Stimulated activated CD8-positive, alpha-beta memory T cell treated with anti-CD3 and anti-CD28 coated beads, Interleukin-7, amount 100 ng/mL, for 24 hours (primary cell): Measurements from ENCODE around the gene RANBP3L.
"Not testable (repeated sequence)": the region's sequence is repeated elsewhere in the genome, so short reads cannot be mapped to it uniquely, and the experiment has no call there.

ENCODE experiments used
- DNase-seq: peaks from one replicate; pipeline ENCODE4 v3.0.0-alpha.2; 2020; ENCODE audit warnings: low read depth

Gene RANBP3L, protein sequence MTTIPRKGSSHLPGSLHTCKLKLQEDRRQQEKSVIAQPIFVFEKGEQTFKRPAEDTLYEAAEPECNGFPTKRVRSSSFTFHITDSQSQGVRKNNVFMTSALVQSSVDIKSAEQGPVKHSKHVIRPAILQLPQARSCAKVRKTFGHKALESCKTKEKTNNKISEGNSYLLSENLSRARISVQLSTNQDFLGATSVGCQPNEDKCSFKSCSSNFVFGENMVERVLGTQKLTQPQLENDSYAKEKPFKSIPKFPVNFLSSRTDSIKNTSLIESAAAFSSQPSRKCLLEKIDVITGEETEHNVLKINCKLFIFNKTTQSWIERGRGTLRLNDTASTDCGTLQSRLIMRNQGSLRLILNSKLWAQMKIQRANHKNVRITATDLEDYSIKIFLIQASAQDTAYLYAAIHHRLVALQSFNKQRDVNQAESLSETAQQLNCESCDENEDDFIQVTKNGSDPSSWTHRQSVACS

DNA sequence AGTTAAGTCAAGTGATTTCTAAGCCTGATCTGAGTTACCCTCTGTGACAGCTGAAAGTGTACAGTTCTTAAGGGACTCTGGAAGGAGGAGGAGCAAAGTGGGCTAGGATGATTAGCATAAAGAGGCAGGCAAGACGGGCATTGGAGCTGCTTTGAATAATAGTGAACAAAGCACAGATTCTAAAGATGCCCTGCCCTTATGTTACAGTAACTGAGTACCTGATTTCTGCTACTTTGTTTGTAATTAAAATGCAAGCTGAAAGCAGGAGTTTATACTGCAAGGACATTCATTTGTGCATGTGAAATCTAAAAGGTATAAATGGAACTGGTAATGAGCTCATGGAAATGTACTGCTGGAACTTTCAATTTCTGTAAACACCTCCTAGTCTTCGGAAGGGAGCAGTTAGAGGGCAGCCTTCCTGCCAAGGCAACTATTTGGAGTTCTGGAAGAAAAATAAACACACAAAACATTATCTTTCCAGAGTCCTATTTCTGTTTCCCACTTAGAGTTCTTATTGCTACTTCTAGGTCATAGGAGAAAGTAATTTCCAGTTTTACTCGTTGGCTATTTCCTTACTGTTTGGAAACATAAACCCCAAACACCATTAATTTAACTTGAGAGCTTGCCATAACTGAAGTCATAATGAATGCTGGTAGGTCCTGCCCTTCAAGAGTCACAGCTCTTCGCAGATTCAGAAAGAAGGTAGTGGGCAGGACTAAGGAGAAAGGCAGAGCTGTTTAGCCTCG lies at the start of gene RANBP3L:
Gene RANBP3L, minus strand, starts transcription at position 45 of the 746 bp plus-strand sequence. CDS start 486 bp downstream, outside the sequence.
- DNase-seq: no peak

DNA sequence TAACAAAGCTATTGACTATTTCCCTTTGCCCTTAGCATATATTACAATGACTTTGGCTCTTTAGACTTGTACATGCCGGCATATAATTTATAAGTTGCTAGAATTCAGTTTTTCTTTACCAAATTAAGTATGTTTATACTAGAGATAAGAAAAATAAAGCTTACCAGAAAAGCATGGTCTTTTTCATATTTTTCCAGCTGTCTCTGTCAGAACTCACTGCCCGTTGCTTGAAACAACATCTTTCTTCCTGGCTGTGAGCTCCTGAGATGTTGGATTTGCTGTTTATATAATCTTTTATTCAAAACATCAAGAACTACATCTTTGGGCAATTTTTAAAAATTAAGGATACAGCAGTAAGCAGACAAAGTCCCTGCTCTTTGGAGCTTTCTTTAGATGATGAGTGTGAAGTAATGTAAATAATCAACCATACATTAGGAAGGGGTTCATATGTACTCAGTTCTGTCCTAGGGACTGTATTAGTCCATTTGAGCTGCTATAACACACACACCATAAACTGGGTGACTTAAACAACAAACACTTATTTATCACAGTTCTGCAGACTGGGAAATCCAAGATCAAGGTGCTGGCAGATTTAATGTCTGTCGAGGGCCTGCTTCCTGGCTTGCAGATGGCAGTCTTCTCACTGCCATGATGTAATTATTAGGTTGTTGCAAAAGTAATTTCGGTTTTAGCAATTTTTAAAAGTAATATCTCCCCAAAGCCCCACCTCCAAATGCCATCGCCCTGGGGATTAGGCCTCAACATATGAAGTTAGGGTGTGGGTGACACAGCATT lies 45.4 kb upstream of the RANBP3L start:
- no peak for DNase-seq

DNA sequence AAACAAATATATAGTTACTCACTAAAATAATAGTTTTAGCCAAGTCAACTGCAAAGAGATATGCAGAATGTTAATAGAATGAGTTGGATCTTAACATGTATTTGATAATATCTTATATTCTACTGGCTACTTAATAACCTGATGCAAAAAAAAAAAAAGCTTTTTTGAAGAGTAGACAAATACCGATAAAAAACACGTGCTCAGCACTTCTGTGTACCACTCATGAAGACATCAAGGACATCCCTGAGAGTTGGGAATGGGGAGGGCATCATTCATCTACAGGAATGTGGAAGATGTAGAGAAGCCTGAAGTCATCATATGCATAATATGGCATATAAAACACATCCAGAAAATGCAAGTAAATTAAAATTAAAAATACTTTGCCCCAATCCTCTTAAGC lies 43.2 kb upstream of the RANBP3L start:
- no peak for DNase-seq

DNA sequence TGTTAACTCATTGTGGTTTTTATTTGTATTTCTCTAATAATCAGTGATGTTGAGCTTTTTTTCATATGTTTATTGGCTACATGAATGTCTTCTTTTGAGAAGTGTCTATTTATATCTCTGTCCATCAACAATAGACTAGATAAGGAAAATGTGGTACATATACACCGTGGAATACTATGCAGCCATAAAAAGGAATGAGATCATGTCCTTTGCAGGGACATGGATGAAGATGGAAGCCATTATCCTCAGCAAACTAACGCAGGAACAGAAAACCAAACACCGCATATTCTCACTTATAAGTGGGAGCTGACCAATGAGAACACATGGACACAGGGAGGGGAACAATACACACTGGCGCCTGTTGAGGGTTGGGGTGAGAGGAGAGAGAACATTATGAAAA lies 40.0 kb upstream of the RANBP3L start:
- not testable (repeated sequence) for DNase-seq

- no peak for DNase-seq
Measured at GRCh38 chr5:36337597-36337996, 35.9 kb upstream of the RANBP3L start.

- DNase-seq: no peak
Measured at GRCh38 chr5:36334315-36334714, 32.6 kb upstream of the RANBP3L start.

- not testable (repeated sequence) for DNase-seq
Measured at GRCh38 chr5:36332720-36333119, 31.0 kb upstream of the RANBP3L start.

GRCh38 chr5:36325196-36325595 lies 23.5 kb upstream of the RANBP3L start:
- DNase-seq: no peak

DNA sequence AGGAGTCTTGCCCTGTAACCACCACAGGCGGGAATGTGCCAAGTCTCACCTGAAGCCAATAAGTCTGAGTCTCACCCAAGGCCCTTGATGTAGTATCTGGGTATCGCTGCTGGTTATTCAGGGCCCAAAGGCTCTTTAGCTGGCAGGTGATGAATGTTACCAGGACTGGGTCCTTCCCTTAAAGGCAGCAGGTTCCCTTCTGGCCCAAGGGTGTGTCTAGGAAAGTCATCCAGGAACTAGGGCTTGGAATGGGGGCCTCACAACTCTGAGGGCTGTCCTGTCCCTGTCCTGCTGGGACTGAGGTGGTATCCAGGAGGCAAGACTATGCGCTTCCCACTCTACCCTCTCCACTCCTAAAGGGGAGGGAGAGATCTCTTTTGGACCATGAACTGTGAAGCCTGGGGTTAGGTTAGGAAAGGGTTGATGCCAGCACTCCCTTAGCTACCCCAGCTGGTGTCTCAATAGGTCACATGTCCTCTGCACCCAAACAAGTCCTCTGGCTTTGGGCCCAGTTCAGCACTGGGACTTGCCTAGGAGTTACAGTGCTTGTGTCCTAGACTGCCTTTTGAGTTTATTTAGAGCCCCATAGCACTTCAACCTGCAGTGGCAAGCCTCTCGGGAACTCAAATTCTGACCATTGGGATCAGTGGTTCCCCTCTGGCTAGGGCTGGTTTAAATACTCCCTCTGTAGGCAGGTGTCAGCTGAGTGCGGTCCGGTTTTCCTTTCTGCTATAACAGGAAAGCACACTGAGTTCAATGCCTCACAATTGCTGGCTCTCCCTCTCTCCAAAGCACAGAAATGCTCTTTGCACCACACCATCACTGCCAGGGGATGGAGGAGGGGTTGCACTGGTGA lies 22.5 kb upstream of the RANBP3L start:
- no peak for DNase-seq

DNA sequence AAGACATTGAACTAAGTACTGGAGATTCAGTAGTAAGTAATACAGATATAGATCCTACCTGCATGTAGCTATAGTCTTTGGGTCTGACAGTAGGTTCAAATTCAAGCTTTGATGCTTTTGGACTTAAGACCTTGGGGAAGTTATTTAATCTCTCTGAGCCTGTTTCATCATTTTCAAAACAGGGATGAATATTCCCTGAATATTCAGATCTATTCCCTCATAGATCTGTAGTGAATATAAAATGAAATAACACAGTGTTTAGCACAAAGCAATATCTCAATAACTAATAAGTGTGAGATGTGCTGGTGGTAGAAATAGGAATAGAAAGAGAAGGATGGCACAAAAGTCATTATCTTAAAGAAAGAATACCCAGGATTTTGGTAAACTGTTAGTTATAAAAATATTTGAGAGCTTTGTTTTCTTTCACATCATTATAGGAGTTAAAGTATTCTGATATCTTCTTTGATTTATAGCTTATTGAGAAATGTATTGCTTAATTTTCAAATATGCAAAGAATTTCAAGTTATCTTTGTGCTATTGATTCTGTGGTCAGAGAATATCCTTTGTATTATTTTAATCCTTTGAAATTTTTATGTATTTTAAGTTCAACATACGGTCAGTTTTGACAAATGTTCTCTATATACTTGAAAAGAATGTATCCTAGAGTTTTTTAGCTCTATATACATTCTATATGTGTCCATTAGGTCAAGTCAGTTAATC lies 11.4 kb upstream of the RANBP3L start:
- no peak for DNase-seq

DNA sequence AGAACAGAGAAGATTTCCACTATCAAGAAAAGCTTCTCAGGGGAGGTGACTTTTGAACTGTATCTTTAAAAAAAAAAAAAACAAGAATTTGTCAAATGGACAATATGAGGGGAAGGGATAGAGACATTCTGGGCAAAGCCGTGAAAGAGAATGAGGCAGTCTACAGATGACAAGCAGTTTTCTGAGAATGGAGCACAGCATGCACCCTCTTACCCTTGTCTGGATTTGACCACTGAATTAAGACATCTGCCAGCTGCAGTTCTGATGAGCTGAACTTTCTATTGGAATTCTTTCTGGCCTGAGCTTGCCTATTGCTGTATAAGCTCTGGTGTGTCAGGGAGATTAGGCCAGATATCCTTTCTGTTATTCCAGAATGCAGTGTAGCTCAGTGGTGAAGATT lies 10.3 kb upstream of the RANBP3L start:
- DNase-seq: no peak

DNA sequence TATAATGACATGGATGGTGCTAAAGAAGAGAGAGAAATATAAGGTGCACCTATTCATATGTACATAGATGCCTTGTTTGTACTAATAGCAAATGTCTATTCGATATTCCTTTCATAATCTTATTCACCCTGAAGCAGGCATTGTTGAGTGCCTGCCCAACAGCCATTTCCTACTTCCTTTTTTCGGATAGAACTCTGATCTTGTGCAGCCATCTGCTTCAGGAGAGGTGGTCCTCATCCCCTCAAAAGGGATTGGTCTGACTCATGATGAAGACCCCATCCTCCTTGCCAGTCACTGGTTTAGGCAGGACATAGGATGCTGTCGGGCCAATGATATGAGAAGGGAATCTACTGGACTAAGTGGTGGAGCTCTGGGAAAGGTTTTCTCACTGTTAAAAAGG lies 8.4 kb upstream of the RANBP3L start:
- DNase-seq: no peak

GRCh38 chr5:36305571-36306326 lies 4.0 kb upstream of the RANBP3L start:
- DNase-seq: no peak

DNA sequence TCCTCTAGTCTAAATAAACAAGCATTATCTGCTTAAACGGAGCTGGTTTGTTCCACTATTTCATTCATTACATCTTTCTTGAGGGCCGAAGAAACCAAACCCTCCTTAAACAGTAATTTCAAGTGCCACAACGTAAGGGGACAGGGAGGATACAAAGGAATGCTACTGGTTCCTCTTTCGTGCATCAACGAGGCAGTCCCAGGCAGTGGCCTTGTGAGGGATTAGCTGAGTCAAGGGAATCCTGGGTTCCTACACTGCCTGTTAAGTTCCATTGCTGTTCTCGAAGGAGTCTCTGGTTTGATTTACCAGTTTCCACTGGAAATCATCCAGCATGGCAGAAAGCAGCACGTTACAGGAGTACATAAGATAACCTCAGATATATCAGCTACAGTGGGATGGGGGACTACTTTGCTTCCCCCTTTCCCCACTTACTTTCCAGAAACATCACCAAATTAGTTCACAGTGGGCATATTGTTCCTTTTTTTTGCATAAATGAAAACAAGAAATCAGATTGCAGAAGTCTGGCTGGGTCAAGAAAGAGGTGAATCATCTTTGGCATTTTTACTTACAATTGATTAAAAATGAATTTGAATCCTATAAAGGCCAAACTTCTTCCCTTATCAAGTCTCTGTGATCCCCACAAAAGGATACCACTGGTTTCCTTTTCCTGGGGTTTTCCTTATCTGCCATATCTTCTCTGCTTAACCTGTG lies 2.5 kb upstream of the RANBP3L start:
- DNase-seq: no peak

GRCh38 chr5:36300927-36301540 lies 668 bp downstream of the RANBP3L start:
- no peak for DNase-seq

GRCh38 chr5:36300191-36300926 lies 1.3 kb downstream of the RANBP3L start:
- DNase-seq: no peak

- no peak for DNase-seq
Measured at GRCh38 chr5:36298552-36298951, 3.1 kb downstream of the RANBP3L start.

GRCh38 chr5:36297653-36298052 lies 4.0 kb downstream of the RANBP3L start:
- DNase-seq: no peak
